ENCODE data around the gene NDRG4.

DNA sequence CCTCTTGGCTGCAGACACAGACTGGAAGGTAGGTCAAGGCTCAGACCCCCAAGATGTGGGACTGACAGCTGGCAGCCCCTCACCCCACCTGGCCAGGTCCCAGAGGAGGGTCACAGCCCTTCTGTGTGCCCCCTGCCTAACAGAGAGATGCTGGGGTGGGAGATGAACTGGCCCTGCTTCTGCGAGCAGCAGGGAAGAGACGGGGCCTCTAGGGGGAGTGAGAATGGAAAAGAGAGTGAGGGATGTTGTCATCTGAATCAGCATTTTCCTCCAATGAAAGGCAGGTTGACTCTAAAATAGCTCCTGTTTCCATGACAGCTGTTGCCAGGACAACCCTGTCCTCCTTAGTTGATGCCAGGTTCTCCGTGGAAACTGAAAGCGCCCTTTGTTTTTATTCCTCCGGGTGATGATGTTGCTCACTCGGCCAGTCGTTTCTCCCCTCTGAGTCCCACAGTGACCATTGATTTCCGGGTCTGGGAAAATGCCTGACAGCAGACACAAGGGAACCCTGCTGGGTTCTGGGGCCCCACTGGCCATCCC is 4.9 kb upstream of the NDRG4 start:
- no peak for TF ChIP-seq EP300 (IDR thresholded peaks at IDR 0.05)
- TF ChIP-seq, protein P1, sequence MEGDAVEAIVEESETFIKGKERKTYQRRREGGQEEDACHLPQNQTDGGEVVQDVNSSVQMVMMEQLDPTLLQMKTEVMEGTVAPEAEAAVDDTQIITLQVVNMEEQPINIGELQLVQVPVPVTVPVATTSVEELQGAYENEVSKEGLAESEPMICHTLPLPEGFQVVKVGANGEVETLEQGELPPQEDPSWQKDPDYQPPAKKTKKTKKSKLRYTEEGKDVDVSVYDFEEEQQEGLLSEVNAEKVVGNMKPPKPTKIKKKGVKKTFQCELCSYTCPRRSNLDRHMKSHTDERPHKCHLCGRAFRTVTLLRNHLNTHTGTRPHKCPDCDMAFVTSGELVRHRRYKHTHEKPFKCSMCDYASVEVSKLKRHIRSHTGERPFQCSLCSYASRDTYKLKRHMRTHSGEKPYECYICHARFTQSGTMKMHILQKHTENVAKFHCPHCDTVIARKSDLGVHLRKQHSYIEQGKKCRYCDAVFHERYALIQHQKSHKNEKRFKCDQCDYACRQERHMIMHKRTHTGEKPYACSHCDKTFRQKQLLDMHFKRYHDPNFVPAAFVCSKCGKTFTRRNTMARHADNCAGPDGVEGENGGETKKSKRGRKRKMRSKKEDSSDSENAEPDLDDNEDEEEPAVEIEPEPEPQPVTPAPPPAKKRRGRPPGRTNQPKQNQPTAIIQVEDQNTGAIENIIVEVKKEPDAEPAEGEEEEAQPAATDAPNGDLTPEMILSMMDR (IDR thresholded peaks at IDR 0.05) = peak in 3 of 4 experiments; percentile 16 to 48 (median 46)
- no peak for TF ChIP-seq POLR2A (IDR thresholded peaks at IDR 0.05)
- no peak for TF ChIP-seq POLR2AphosphoS5 (IDR thresholded peaks at IDR 0.05)

Data from gastroesophageal sphincter (tissue), 3 donors.